Neuronal stem cell (in vitro differentiated cells): ENCODE data around the gene RHO.

Source experiments
- DNase-seq: peaks from one replicate; pipeline ENCODE4 v3.0.0-alpha.2; 2013; ENCODE audit warnings: low spot score
- H2AFZ ChIP-seq: one replicate; pipeline ENCODE4 v1.6.1; 2013; ENCODE audit warnings: mild to moderate bottlenecking, low read length, inconsistent platforms
- H2AK5ac ChIP-seq: 2 replicates; pipeline ENCODE4 v1.6.1; 2013; ENCODE audit warnings: low read depth, mild to moderate bottlenecking, inconsistent platforms, low read length, moderate library complexity, mixed read lengths
- H2BK120ac ChIP-seq: 2 replicates; pipeline ENCODE4 v1.6.1; 2013; ENCODE audit warnings: low read depth, mild to moderate bottlenecking, inconsistent platforms, low read length, moderate library complexity, mixed read lengths
- H2BK12ac ChIP-seq: one replicate; pipeline ENCODE4 v1.6.1; 2013; ENCODE audit warnings: low read length, inconsistent platforms
- H2BK15ac ChIP-seq: 2 replicates; pipeline ENCODE4 v1.6.1; 2013; ENCODE audit warnings: mild to moderate bottlenecking, low read length, inconsistent platforms, mixed read lengths
- H2BK5ac ChIP-seq: one replicate; pipeline ENCODE4 v1.6.1; 2013; ENCODE audit warnings: inconsistent platforms, mild to moderate bottlenecking, low read length, moderate library complexity
- H3K14ac ChIP-seq: one replicate; pipeline ENCODE4 v1.6.1; 2013; ENCODE audit warnings: low read length, inconsistent platforms
- H3K18ac ChIP-seq: 2 replicates; pipeline ENCODE4 v1.6.1; 2013; ENCODE audit warnings: low read length, inconsistent platforms
- H3K23ac ChIP-seq: 2 replicates; pipeline ENCODE4 v1.6.1; 2013; ENCODE audit warnings: low read depth, mild to moderate bottlenecking, mixed read lengths, low read length, inconsistent platforms; ENCODE audit not compliant: poor library complexity
- H3K27ac ChIP-seq: replicated peaks from 3 replicates; pipeline ENCODE4 v1.5.1; 2013; ENCODE audit warnings: low read length, inconsistent platforms
- H3K27me3 ChIP-seq, 3 experiments: 2 replicates each; pipeline ENCODE4 v1.6.1; 2013; ENCODE audit warnings: low read length in 3 of 3, mild to moderate bottlenecking in 2 of 3, inconsistent platforms in 1 of 3, low read depth in 1 of 3, mixed read lengths in 1 of 3, moderate library complexity in 1 of 3; ENCODE audit not compliant: control insufficient read depth in 3 of 3, insufficient read depth in 3 of 3
- H3K36me3 ChIP-seq, 2 donors: replicated peaks in 1 of 2; 2 replicates each; pipeline ENCODE4 v1.6.1; 2013; ENCODE audit warnings: low read length in 2 of 2; ENCODE audit not compliant: control insufficient read depth in 2 of 2, insufficient read depth in 2 of 2
- H3K4ac ChIP-seq: 2 replicates; pipeline ENCODE4 v1.6.1; 2013; ENCODE audit warnings: inconsistent platforms, mild to moderate bottlenecking, low read length, moderate library complexity
- H3K4me1 ChIP-seq, 2 donors: 1 replicate in 1 of 2; 2 replicates in 1 of 2; pipeline ENCODE4 v1.6.1; 2013; ENCODE audit warnings: low read length in 2 of 2, low read depth in 1 of 2; ENCODE audit not compliant: control insufficient read depth in 2 of 2, insufficient read depth in 1 of 2
- H3K4me2 ChIP-seq: one replicate; pipeline ENCODE4 v1.6.1; 2013; ENCODE audit warnings: mild to moderate bottlenecking, low read length, inconsistent platforms; ENCODE audit not compliant: insufficient read depth, poor library complexity, severe bottlenecking
- H3K4me3 ChIP-seq, 2 donors: 2 replicates each; pipeline ENCODE4 v1.5.1; 2013; ENCODE audit warnings: low read length in 2 of 2, mild to moderate bottlenecking in 2 of 2, inconsistent platforms in 1 of 2, moderate library complexity in 1 of 2
- H3K79me1 ChIP-seq: one replicate; pipeline ENCODE4 v1.6.1; 2013; ENCODE audit warnings: low read depth, mild to moderate bottlenecking, inconsistent platforms, low read length, moderate library complexity
- H3K9ac ChIP-seq: one replicate; pipeline ENCODE4 v1.6.1; 2013; ENCODE audit warnings: mild to moderate bottlenecking, low read depth, low read length, inconsistent platforms; ENCODE audit not compliant: poor library complexity
- H3K9me3 ChIP-seq, 2 donors: replicated peaks in 1 of 2; 2 replicates each; pipeline versions ENCODE3 to v1.6.1; 2013; ENCODE audit warnings: low read length in 2 of 2, mild to moderate bottlenecking in 2 of 2, inconsistent platforms in 1 of 2, low read depth in 1 of 2, mixed read lengths in 1 of 2, moderate library complexity in 1 of 2; ENCODE audit not compliant: control insufficient read depth in 2 of 2, insufficient read depth in 1 of 2
- H4K8ac ChIP-seq: one replicate; pipeline ENCODE4 v1.6.1; 2013; ENCODE audit warnings: low read depth, mild to moderate bottlenecking, inconsistent platforms, low read length, moderate library complexity
- H4K91ac ChIP-seq: one replicate; pipeline ENCODE4 v1.6.1; 2013; ENCODE audit warnings: low read length, low read depth, mild to moderate bottlenecking, inconsistent platforms; ENCODE audit not compliant: poor library complexity
- WGBS, 2 donors: extraction: QIAGEN DNeasy Blood & Tissue Kit; methylation state at CpG; one replicate each; pipeline ENCODE4 v1.1.7; 2013; ENCODE audit warnings: missing lambda C conversion rate in 2 of 2, mixed read lengths in 1 of 2; ENCODE audit not compliant: insufficient read length in 2 of 2, insufficient replicate concordance in 1 of 2; ENCODE audit errors: extremely low coverage in 2 of 2; 5-methylcytosine and 5-hydroxymethylcytosine counted together

The RHO gene

GRCh38 chr3:129555153-129555550 lies 26.7 kb downstream of the RHO start:
- H4K91ac ChIP-seq = no peak overlapping the region
- no peak overlapping the region for H3K4me3 ChIP-seq
- peak overlapping the region; percentile 32 for H2BK15ac ChIP-seq
- no peaks in the 10 kb centered on the region for H3K27me3 ChIP-seq
- H3K36me3 ChIP-seq = peaks cover 0 to 42% of the 10 kb centered on the region in 2 donors
- no peak overlapping the region for H3K14ac ChIP-seq
- no peak overlapping the region for H3K27ac ChIP-seq
- no peaks in the 10 kb centered on the region for H3K9me3 ChIP-seq
- no peak overlapping the region for H3K9ac ChIP-seq
- no peak overlapping the region for H2AFZ ChIP-seq
- H3K79me1 ChIP-seq = no peaks in the 10 kb centered on the region
- H4K8ac ChIP-seq = no peak overlapping the region
- no peak overlapping the region for H2BK5ac ChIP-seq
- H2BK120ac ChIP-seq = peak overlapping the region; percentile 2
- peak overlapping the region; percentile 54 for H3K18ac ChIP-seq
- no peak overlapping the region for H2BK12ac ChIP-seq
- DNase-seq = no peak
- no peak overlapping the region for H3K4me2 ChIP-seq
- no peak overlapping the region for H3K23ac ChIP-seq
- H2AK5ac ChIP-seq = peak overlapping the region; percentile 29
- no CpG with 5 or more reads among the region's 15 CpGs for WGBS, 2 donors
- H3K4ac ChIP-seq = no peak overlapping the region
- H3K4me1 ChIP-seq = peaks cover 13 to 35% of the 10 kb centered on the region in 2 donors

- no peak overlapping the region for H2BK12ac ChIP-seq
- H4K8ac ChIP-seq = no peak overlapping the region
- H3K4me3 ChIP-seq = peak overlapping the region in 1 of 2 donors; percentile 15
- no peaks in the 10 kb centered on the region for H3K27me3 ChIP-seq
- no peaks in the 10 kb centered on the region for H3K79me1 ChIP-seq
- H3K9me3 ChIP-seq = no peaks in the 10 kb centered on the region
- no peak overlapping the region for H3K9ac ChIP-seq
- no peak overlapping the region for H3K4ac ChIP-seq
- no peak overlapping the region for H3K18ac ChIP-seq
- peak overlapping the region; percentile 9 for H2AK5ac ChIP-seq
- H3K14ac ChIP-seq = no peak overlapping the region
- H3K4me1 ChIP-seq = peaks cover 14 to 39% of the 10 kb centered on the region in 2 donors
- H4K91ac ChIP-seq = no peak overlapping the region
- H2BK5ac ChIP-seq = no peak overlapping the region
- no CpG with 5 or more reads among the region's 18 CpGs for WGBS, 2 donors
- peak overlapping the region; percentile 45 for H3K23ac ChIP-seq
- H3K4me2 ChIP-seq = no peak overlapping the region
- peak overlapping the region; percentile 10 for H2BK120ac ChIP-seq
- H2AFZ ChIP-seq = no peak overlapping the region
- H2BK15ac ChIP-seq = peak overlapping the region; percentile 23
- no peak for DNase-seq
- peaks cover 0 to 44% of the 10 kb centered on the region in 2 donors for H3K36me3 ChIP-seq
- no peak overlapping the region for H3K27ac ChIP-seq
Observed at GRCh38 chr3:129555616-129556357, 27.3 kb downstream of the RHO start.

GRCh38 chr3:129556358-129556695 lies 27.9 kb downstream of the RHO start:
- H3K14ac ChIP-seq = no peak overlapping the region
- no peak overlapping the region for H4K91ac ChIP-seq
- peak overlapping the region; percentile 10 for H2BK120ac ChIP-seq
- peak overlapping the region; percentile 45 for H3K23ac ChIP-seq
- peak overlapping the region; percentile 9 for H2AK5ac ChIP-seq
- no CpG with 5 or more reads among the region's 15 CpGs for WGBS, 2 donors
- H3K4me2 ChIP-seq = no peak overlapping the region
- no peak overlapping the region for H3K9ac ChIP-seq
- H3K9me3 ChIP-seq = no peaks in the 10 kb centered on the region
- no peaks in the 10 kb centered on the region for H3K79me1 ChIP-seq
- peak overlapping the region in 1 of 2 donors; percentile 15 for H3K4me3 ChIP-seq
- no peak overlapping the region for H2AFZ ChIP-seq
- H3K36me3 ChIP-seq = peaks cover 0 to 44% of the 10 kb centered on the region in 2 donors
- H3K27me3 ChIP-seq = no peaks in the 10 kb centered on the region
- H2BK12ac ChIP-seq = no peak overlapping the region
- no peak overlapping the region for H2BK5ac ChIP-seq
- no peak overlapping the region for H4K8ac ChIP-seq
- H3K27ac ChIP-seq = no peak overlapping the region
- H3K18ac ChIP-seq = peak overlapping the region; percentile 49
- no peak for DNase-seq
- no peak overlapping the region for H3K4ac ChIP-seq
- H2BK15ac ChIP-seq = peak overlapping the region; percentile 23
- peaks cover 20 to 43% of the 10 kb centered on the region in 2 donors for H3K4me1 ChIP-seq

GRCh38 chr3:129556890-129557547 lies 28.6 kb downstream of the RHO start:
- no peak overlapping the region for H2BK5ac ChIP-seq
- no peak overlapping the region for H3K14ac ChIP-seq

More at GRCh38 chr3:129556890-129557547, 28.6 kb downstream of the RHO start:
- Histone ChIP-seq H3K27me3 (no peaks in the 10 kb centered on the region), H3K4me3 (no peak overlapping the region), H3K18ac (no peak overlapping the region), H2AFZ (no peak overlapping the region), H3K9ac (no peak overlapping the region), H2BK15ac (no peak overlapping the region), H2BK120ac (no peak overlapping the region), H2AK5ac (peak overlapping the region; percentile 9), H3K36me3 (peaks cover 0 to 48% of the 10 kb centered on the region in 2 donors), H4K8ac (no peak overlapping the region), H2BK12ac (no peak overlapping the region), H3K4me1 (peaks cover 21 to 45% of the 10 kb centered on the region in 2 donors), H4K91ac (no peak overlapping the region), H3K4ac (no peak overlapping the region), H3K23ac (no peak overlapping the region), H3K79me1 (no peaks in the 10 kb centered on the region), H3K4me2 (no peak overlapping the region), H3K27ac (no peak overlapping the region), H3K9me3 (no peaks in the 10 kb centered on the region)
- no peak for DNase-seq
- no CpG with 5 or more reads among the region's 31 CpGs for WGBS, 2 donors
